ENCODE measurements around the gene MCTP1. TPM values are rescaled to one million over a fixed set of nuclear protein-coding genes. Genes with fewer than 3 reads are reported as not detected.

MCTP1 gene
- total RNA-seq, 1 donor: 5.8 TPM

- H4K20me1 ChIP-seq (ENCODE audit: insufficient read depth, low read length): no peaks in the 10 kb centered on the region
- no peaks in the 10 kb centered on the region for H3K27me3 ChIP-seq (ENCODE audit: insufficient read depth, low read length)
- H3K79me2 ChIP-seq (ENCODE audit: insufficient read depth, low read length): no peaks in the 10 kb centered on the region
- H3K4me3 ChIP-seq (ENCODE audit: insufficient read depth, low read length): no peak overlapping the region
- DNase-seq (ENCODE audit: insufficient read length, low spot score, missing footprints): no peak
- no peak overlapping the region for H3K27ac ChIP-seq (ENCODE audit: low read depth, low read length)
- no peak overlapping the region for H3K4me2 ChIP-seq (ENCODE audit: insufficient read depth, low read length)
- TF ChIP-seq CTCF (IDR thresholded peaks at IDR 0.05; ENCODE audit: extremely low read depth, low read depth, low read length): no peak
- no peaks in the 10 kb centered on the region for H3K36me3 ChIP-seq (ENCODE audit: insufficient read depth, low read length)
- H2AFZ ChIP-seq (ENCODE audit: low read length): peak overlapping the region; percentile 7
- H3K4me1 ChIP-seq (ENCODE audit: insufficient read depth, low read length): no peaks in the 10 kb centered on the region
- H3K9me3 ChIP-seq (ENCODE audit: low read depth, low read length): no peaks in the 10 kb centered on the region
These were observed 32.8 kb upstream of the MCTP1 start for GRCh38 chr5:95317687-95318086.

- no peaks in the 10 kb centered on the region for H3K36me3 ChIP-seq (ENCODE audit: insufficient read depth, low read length)
- peak; percentile 5 for DNase-seq (ENCODE audit: insufficient read length, low spot score, missing footprints)
- H2AFZ ChIP-seq (ENCODE audit: low read length): no peak overlapping the region
- H3K4me2 ChIP-seq (ENCODE audit: insufficient read depth, low read length): no peak overlapping the region
- H3K4me3 ChIP-seq (ENCODE audit: insufficient read depth, low read length): no peak overlapping the region
- no peak overlapping the region for H3K27ac ChIP-seq (ENCODE audit: low read depth, low read length)
- no peaks in the 10 kb centered on the region for H3K9me3 ChIP-seq (ENCODE audit: low read depth, low read length)
- no peaks in the 10 kb centered on the region for H4K20me1 ChIP-seq (ENCODE audit: insufficient read depth, low read length)
- H3K4me1 ChIP-seq (ENCODE audit: insufficient read depth, low read length): no peaks in the 10 kb centered on the region
- no peaks in the 10 kb centered on the region for H3K79me2 ChIP-seq (ENCODE audit: insufficient read depth, low read length)
- H3K27me3 ChIP-seq (ENCODE audit: insufficient read depth, low read length): no peaks in the 10 kb centered on the region
- TF ChIP-seq CTCF (IDR thresholded peaks at IDR 0.05; ENCODE audit: extremely low read depth, low read depth, low read length): peak; percentile 9
These were observed 32.2 kb upstream of the MCTP1 start for GRCh38 chr5:95317085-95317484.

GRCh38 chr5:95304711-95305110 is 19.8 kb upstream of the MCTP1 start:
- Histone ChIP-seq H3K27me3 (ENCODE audit: insufficient read depth, low read length) (peaks cover 13% of the 10 kb centered on the region), H3K4me2 (ENCODE audit: insufficient read depth, low read length) (no peak overlapping the region), H3K4me1 (ENCODE audit: insufficient read depth, low read length) (no peaks in the 10 kb centered on the region), H2AFZ (ENCODE audit: low read length) (no peak overlapping the region), H3K27ac (ENCODE audit: low read depth, low read length) (no peak overlapping the region), H3K79me2 (ENCODE audit: insufficient read depth, low read length) (no peaks in the 10 kb centered on the region), H3K4me3 (ENCODE audit: insufficient read depth, low read length) (no peak overlapping the region), H4K20me1 (ENCODE audit: insufficient read depth, low read length) (no peaks in the 10 kb centered on the region), H3K9me3 (ENCODE audit: low read depth, low read length) (no peaks in the 10 kb centered on the region), H3K36me3 (ENCODE audit: insufficient read depth, low read length) (no peaks in the 10 kb centered on the region)
- no peak for DNase-seq (ENCODE audit: insufficient read length, low spot score, missing footprints)
- TF ChIP-seq CTCF (IDR thresholded peaks at IDR 0.05; ENCODE audit: extremely low read depth, low read depth, low read length): no peak

GRCh38 chr5:95298651-95299050 is 13.8 kb upstream of the MCTP1 start:
- Histone ChIP-seq H3K4me3 (ENCODE audit: insufficient read depth, low read length) (no peak overlapping the region), H2AFZ (ENCODE audit: low read length) (no peak overlapping the region), H3K9me3 (ENCODE audit: low read depth, low read length) (no peaks in the 10 kb centered on the region), H3K36me3 (ENCODE audit: insufficient read depth, low read length) (no peaks in the 10 kb centered on the region), H3K4me2 (ENCODE audit: insufficient read depth, low read length) (no peak overlapping the region), H4K20me1 (ENCODE audit: insufficient read depth, low read length) (no peaks in the 10 kb centered on the region), H3K79me2 (ENCODE audit: insufficient read depth, low read length) (no peaks in the 10 kb centered on the region), H3K27me3 (ENCODE audit: insufficient read depth, low read length) (peaks cover 23% of the 10 kb centered on the region), H3K27ac (ENCODE audit: low read depth, low read length) (no peak overlapping the region), H3K4me1 (ENCODE audit: insufficient read depth, low read length) (no peaks in the 10 kb centered on the region)
- no peak for DNase-seq (ENCODE audit: insufficient read length, low spot score, missing footprints)
- TF ChIP-seq CTCF (IDR thresholded peaks at IDR 0.05; ENCODE audit: extremely low read depth, low read depth, low read length): no peak

Data from osteoblast (primary cell).